DND-41 (cell line): ENCODE data around the gene ZNF501.

Experiments
- ATAC-seq: fragments of 200-7000 bp; cut with Tn5 transposase; 3 replicates; pipeline ENCODE4 v1.9.1; 2021; ENCODE audit warnings: low read depth; ENCODE audit not compliant: insufficient read depth
- DNase-seq: peaks from one replicate; pipeline ENCODE4 v3.0.0-alpha.2; 2020
- H2AFZ ChIP-seq: 2 replicates; pipeline ENCODE4 v1.6.0; 2012; ENCODE audit warnings: low read depth, low read length
- H3K27ac ChIP-seq: 2 replicates; pipeline ENCODE4 v1.5.1; 2012; ENCODE audit warnings: low read length, inconsistent platforms
- H3K27me3 ChIP-seq: fragments of 200-600 bp; sonication (generic); 2 replicates; pipeline ENCODE4 v1.6.0; 2012; ENCODE audit warnings: low read length, mild to moderate bottlenecking, inconsistent platforms; ENCODE audit not compliant: insufficient read depth, poor library complexity
- H3K36me3 ChIP-seq: 2 replicates; pipeline ENCODE4 v1.5.1; 2012; ENCODE audit warnings: low read length, inconsistent platforms; ENCODE audit not compliant: insufficient read depth
- H3K4me1 ChIP-seq: 2 replicates; pipeline ENCODE4 v1.5.1; 2012; ENCODE audit warnings: mild to moderate bottlenecking, low read length; ENCODE audit not compliant: insufficient read depth
- H3K4me2 ChIP-seq: 2 replicates; pipeline ENCODE4 v1.6.0; 2012; ENCODE audit warnings: mild to moderate bottlenecking, moderate library complexity, low read length, inconsistent platforms; ENCODE audit not compliant: insufficient read depth
- H3K4me3 ChIP-seq, 2 experiments: fragments of 200-600 bp in 1 of 2; shearing (Covaris generic) in 1 of 2; 2 replicates each; pipeline ENCODE4 v1.5.1; 2012 to 2016; ENCODE audit warnings: inconsistent platforms in 2 of 2, low read length in 2 of 2, mild to moderate bottlenecking in 2 of 2, low read depth in 1 of 2, moderate library complexity in 1 of 2
- H3K79me2 ChIP-seq: 2 replicates; pipeline ENCODE4 v1.6.0; 2012; ENCODE audit warnings: low read length, inconsistent platforms; ENCODE audit not compliant: insufficient read depth
- H3K9ac ChIP-seq: 2 replicates; pipeline ENCODE4 v1.6.0; 2012; ENCODE audit warnings: low read depth, mild to moderate bottlenecking, inconsistent platforms, low read length, moderate library complexity
- H3K9me3 ChIP-seq: 2 replicates; pipeline ENCODE4 v1.5.1; 2012; ENCODE audit warnings: low read length, moderate library complexity, mild to moderate bottlenecking, inconsistent platforms; ENCODE audit not compliant: insufficient read depth, severe bottlenecking
- H4K20me1 ChIP-seq: 2 replicates; pipeline ENCODE4 v1.6.0; 2012; ENCODE audit warnings: low read length; ENCODE audit not compliant: insufficient read depth
- EZH2 ChIP-seq: IDR thresholded peaks from 3 replicates; pipeline ENCODE4 v1.6.1; 2012; ENCODE audit warnings: borderline replicate concordance, low read depth, mild to moderate bottlenecking, moderate library complexity, low read length, inconsistent platforms; ENCODE audit not compliant: severe bottlenecking
- TF ChIP-seq, protein P1 (sequence below): IDR thresholded peaks from 2 replicates; pipeline ENCODE4 v1.5.1; 2012; ENCODE audit warnings: borderline replicate concordance, low read length, moderate library complexity, mild to moderate bottlenecking; ENCODE audit not compliant: poor library complexity, severe bottlenecking; ENCODE audit errors: extremely low read depth

Gene ZNF501

DNA sequence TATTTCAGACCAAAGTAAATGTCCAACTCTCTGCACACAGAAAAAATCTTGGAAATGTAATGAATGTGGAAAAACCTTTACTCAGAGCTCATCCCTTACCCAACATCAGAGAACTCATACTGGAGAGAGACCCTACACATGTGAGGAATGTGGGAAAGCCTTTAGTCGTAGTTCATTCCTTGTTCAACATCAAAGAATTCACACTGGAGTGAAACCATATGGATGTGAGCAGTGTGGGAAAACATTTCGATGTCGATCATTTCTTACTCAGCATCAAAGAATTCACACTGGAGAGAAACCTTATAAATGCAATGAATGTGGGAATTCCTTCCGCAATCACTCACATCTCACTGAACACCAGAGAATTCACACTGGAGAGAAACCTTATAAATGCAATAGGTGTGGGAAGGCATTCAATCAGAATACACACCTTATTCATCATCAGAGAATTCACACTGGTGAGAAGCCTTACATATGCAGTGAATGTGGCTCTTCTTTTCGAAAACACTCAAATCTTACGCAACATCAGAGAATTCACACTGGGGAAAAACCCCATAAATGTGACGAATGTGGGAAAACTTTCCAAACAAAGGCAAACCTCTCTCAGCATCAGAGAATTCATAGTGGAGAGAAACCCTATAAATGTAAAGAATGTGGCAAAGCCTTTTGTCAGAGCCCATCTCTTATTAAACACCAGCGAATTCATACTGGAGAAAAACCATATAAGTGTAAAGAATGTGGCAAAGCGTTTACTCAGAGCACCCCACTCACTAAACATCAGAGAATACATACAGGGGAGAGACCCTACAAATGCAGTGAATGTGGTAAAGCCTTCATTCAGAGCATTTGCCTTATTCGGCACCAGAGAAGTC, 8.0 kb upstream of the ZNF501 start:
- no peaks in the 10 kb centered on the region for H3K4me1 ChIP-seq
- H3K9ac ChIP-seq, result no peak overlapping the region
- H3K36me3 ChIP-seq, result no peaks in the 10 kb centered on the region
- no peak for TF ChIP-seq EZH2
- TF ChIP-seq, protein P1, sequence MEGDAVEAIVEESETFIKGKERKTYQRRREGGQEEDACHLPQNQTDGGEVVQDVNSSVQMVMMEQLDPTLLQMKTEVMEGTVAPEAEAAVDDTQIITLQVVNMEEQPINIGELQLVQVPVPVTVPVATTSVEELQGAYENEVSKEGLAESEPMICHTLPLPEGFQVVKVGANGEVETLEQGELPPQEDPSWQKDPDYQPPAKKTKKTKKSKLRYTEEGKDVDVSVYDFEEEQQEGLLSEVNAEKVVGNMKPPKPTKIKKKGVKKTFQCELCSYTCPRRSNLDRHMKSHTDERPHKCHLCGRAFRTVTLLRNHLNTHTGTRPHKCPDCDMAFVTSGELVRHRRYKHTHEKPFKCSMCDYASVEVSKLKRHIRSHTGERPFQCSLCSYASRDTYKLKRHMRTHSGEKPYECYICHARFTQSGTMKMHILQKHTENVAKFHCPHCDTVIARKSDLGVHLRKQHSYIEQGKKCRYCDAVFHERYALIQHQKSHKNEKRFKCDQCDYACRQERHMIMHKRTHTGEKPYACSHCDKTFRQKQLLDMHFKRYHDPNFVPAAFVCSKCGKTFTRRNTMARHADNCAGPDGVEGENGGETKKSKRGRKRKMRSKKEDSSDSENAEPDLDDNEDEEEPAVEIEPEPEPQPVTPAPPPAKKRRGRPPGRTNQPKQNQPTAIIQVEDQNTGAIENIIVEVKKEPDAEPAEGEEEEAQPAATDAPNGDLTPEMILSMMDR, result no peak
- ATAC-seq, result no peak
- H2AFZ ChIP-seq, result no peak overlapping the region
- peaks cover 46% of the 10 kb centered on the region for H3K9me3 ChIP-seq
- DNase-seq, result no peak
- no peak overlapping the region for H3K27ac ChIP-seq
- no peaks in the 10 kb centered on the region for H3K27me3 ChIP-seq
- H3K4me3 ChIP-seq, result no peak overlapping the region
- H4K20me1 ChIP-seq, result no peaks in the 10 kb centered on the region
- H3K79me2 ChIP-seq, result no peaks in the 10 kb centered on the region
- H3K4me2 ChIP-seq, result no peak overlapping the region

DNA sequence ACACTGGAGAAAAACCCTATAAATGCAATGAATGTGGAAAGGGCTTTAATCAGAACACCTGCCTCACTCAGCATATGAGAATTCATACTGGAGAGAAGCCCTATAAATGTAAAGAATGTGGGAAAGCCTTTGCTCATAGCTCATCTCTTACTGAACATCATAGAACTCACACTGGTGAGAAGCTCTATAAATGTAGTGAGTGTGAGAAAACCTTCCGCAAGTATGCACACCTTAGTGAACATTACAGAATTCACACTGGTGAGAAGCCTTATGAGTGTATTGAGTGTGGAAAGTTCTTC, 7.4 kb upstream of the ZNF501 start:
- ATAC-seq, result no peak
- no peaks in the 10 kb centered on the region for H3K4me1 ChIP-seq
- no peak for DNase-seq
- no peaks in the 10 kb centered on the region for H4K20me1 ChIP-seq
- H3K27me3 ChIP-seq, result no peaks in the 10 kb centered on the region
- no peak overlapping the region for H3K4me2 ChIP-seq
- no peaks in the 10 kb centered on the region for H3K79me2 ChIP-seq
- H3K9me3 ChIP-seq, result peaks cover 46% of the 10 kb centered on the region
- no peaks in the 10 kb centered on the region for H3K36me3 ChIP-seq
- TF ChIP-seq, protein P1, result no peak
- TF ChIP-seq EZH2, result no peak
- no peak overlapping the region for H3K27ac ChIP-seq
- H3K4me3 ChIP-seq, result no peak overlapping the region
- no peak overlapping the region for H3K9ac ChIP-seq
- no peak overlapping the region for H2AFZ ChIP-seq

DNA sequence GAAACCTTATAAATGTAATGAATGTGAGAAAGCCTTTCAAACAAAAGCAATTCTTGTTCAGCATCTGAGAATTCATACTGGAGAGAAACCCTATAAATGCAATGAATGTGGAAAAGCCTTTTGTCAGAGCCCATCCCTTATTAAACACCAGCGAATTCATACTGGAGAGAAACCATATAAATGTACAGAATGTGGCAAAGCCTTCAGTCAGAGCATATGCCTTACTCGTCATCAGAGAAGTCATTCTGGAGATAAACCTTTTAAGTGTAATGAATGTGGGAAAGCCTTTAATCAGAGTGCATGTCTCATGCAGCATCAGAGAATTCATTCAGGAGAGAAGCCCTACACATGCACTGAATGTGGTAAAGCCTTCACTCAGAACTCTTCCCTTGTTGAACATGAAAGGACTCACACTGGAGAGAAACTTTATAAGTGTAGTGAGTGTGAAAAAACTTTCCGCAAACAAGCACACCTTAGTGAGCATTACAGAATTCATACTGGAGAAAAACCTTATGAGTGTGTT, 5.3 kb downstream of the ZNF501 start:
- peaks cover 53% of the 10 kb centered on the region for H3K9me3 ChIP-seq
- no peak overlapping the region for H3K4me3 ChIP-seq
- H3K4me1 ChIP-seq, result peaks cover 15% of the 10 kb centered on the region
- H3K9ac ChIP-seq, result no peak overlapping the region
- no peak overlapping the region for H2AFZ ChIP-seq
- no peak overlapping the region for H3K27ac ChIP-seq
- no peaks in the 10 kb centered on the region for H3K27me3 ChIP-seq
- no peak for DNase-seq
- no peaks in the 10 kb centered on the region for H4K20me1 ChIP-seq
- H3K4me2 ChIP-seq, result no peak overlapping the region
- peaks cover 14% of the 10 kb centered on the region for H3K79me2 ChIP-seq
- no peak for TF ChIP-seq EZH2
- ATAC-seq, result no peak
- H3K36me3 ChIP-seq, result peaks cover 47% of the 10 kb centered on the region

DNA sequence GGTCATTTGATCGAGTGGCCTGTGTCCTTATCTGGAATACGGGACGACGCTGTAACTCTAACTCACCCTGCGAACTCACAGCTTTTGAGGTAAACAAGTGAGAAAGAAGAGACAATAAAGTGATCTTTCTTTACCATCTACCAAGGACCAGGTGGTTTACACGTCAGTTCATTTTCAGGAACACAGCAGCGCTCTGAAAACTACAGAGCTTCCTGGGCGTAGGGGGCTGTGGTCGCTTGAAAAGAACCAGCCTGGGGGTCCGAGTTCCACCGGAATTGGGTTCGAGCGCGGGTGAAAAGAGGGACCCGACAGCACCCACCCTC, 31.6 kb downstream of the ZNF501 start:
- H3K9me3 ChIP-seq, result peaks cover 9% of the 10 kb centered on the region
- peak overlapping the region; percentile 87 for H3K4me2 ChIP-seq
- peak overlapping the region; percentile 89 for H2AFZ ChIP-seq
- peak overlapping the region; percentile 95 to 96 for H3K4me3 ChIP-seq
- H3K79me2 ChIP-seq, result peaks cover 97% of the 10 kb centered on the region
- H4K20me1 ChIP-seq, result peaks cover 4% of the 10 kb centered on the region; the same call in 1 of the 2 replicates
- ATAC-seq, result no peak; the same call in 2 of the 3 replicates
- no peak for DNase-seq
- no peaks in the 10 kb centered on the region for H3K27me3 ChIP-seq
- peak overlapping the region; percentile 88 for H3K9ac ChIP-seq
- peaks cover 59% of the 10 kb centered on the region for H3K36me3 ChIP-seq
- TF ChIP-seq, protein P1, result no peak
- TF ChIP-seq EZH2, result no peak
- peak overlapping the region; percentile 95 for H3K27ac ChIP-seq
- H3K4me1 ChIP-seq, result peaks cover 55% of the 10 kb centered on the region
